Posterior vena cava (tissue), 2 donors: ENCODE data around the gene OR5M8. TPM values are rescaled to one million over a fixed set of nuclear protein-coding genes. Genes with fewer than 3 reads are reported as not detected.

Source experiments
- DNase-seq: peaks from one replicate; pipeline ENCODE4 v3.0.0-alpha.2; 2020; ENCODE audit warnings: low spot score
- intact Hi-C, 2 donors: fragments of 100-400 bp; cut with DNase I; formaldehyde crosslinking; loops; one replicate each; pipeline versions ENCODE4 v1.14.1 to v1.14.2; 2022 to 2023
- long read RNA-seq, 2 donors: library from polyadenylated mRNA; unstranded; transcript quantifications; one replicate each; pipeline ENCODE4 v2.0.0, GENCODE V29; 2020 to 2021
- total RNA-seq, 2 donors: library from RNA; stranded (reverse); fragmentation: NEBNext Ultra II Directional; extraction: Animal tissue kit (Norgen Biotek cat#: 25700); gene quantifications; one replicate each; pipeline ENCODE4 v1.2.1, GENCODE V29; 2021
- donor health status: DM: yes; HTN: yes; CAD: no.
- donor health status: DM: yes; HTN: yes; CAD: no.

OR5M8 gene
- total RNA-seq = not detected
- long read RNA-seq, donor 1 = 0 reads
- long read RNA-seq, donor 2 = 0 reads

DNA sequence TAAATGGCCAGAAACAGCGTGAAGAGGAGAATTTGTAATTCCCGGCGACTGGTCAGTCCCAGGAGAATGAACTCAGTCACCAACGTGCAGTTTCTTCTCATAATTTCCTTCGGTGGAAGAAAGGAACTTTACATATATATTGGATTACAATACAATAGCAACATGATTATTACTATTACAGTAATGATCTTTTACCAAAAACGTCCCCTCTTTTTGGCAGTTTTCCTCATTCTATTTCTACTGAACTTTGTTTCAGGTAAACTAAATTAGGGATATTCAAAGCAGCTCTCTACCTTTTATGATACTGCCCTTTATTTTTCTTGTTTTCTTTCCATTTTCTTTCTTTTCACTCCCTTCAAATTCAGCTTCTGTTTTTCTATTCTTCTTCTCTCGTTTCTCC lies at the start of gene OR5M8:
Gene OR5M8 (minus strand): TSS at position 101 of the 400 bp plus-strand sequence. CDS start 0 bp downstream, at position 101.
- intact Hi-C loops = no loop called here
- DNase-seq = no peak

DNA sequence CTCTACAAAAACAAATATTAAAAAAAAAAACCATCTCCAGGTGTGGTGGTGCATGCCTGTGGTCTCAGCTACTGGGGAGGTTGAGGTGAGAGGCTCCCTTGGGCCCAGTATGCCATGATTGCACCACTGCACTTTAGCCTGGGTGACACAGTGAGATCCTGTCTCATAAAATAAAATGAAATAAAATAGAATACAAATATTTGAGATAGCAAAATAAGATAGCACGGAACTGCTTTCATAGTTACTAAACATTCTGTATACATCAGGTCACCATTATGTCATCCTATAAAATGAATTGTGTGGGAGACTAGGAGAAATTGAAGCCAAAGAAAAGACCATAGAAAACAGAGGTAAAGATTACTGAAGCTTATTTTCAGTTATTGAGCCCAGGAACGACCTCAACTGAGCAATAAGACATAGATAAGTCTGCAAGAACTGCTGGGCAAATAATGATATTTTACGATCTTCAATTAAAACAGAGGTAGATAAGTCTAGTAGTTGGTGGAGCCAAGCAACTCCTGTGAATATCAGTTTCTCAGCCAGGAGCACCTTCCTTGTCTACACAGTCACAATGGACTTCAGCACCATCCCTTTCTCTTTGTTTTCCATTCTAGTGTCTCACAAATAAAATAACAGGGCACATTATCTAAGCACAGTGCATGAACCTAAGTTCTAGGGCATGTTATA lies 42.0 kb upstream of the OR5M8 start:
- intact Hi-C loops = no loop called here
- no peak for DNase-seq

DNA sequence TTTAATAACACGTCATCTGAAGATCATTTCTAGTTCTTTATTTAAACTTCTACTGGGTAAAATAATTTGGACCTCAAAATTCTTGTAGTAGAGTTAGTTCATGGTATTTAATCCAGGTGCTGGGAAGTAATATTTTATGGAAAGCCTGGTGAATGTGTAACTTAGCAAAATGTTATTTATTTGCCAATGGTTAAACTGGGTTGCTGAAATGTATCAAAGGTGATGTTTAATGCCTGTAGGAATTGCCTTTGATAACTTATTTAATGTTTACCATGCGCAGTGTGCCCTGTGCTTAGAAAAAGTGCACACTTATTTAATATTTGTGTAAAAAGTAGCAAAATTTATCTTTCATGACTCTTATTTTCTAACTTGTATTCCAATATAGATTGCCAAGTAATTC lies 40.7 kb upstream of the OR5M8 start:
- intact Hi-C loops = no loop called here
- no peak for DNase-seq

DNA sequence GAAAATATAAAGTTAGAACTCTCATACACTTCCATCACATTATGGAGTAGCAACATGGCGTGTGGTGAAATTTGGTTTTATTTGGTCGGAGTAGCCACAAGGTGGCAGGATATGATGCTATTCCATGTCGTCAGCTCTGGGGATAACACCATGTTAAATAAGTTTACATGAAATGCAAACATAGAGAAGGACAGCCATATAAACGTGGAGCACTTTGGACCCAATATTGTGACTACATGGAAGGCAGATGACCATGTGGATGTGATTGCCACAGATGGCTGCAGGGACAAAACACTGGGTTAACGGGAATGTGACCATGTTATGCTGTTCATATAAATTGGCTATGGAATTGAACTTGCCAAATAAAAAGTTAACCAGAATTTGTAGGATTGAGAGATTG lies 30.8 kb upstream of the OR5M8 start:
- peak; percentile 7 for DNase-seq
- intact Hi-C loops = no loop called here

DNA sequence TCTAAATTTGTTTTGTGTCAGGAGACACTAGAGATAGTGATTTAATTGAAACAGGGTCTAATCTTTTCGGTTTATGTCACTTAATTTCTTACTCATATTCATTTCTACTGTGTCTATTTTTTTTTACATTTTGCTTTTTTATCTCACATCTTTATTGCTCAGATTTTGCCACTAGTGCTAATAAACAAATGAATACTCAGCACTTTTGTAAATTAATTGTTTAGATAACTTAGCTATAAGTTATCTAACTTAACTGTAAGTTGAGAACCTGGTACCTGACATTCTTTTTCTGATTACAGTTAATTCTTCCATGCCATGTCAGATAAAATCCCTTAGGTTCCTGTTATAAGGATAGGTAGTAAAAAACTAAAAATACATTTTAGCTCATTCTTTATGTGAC lies 22.1 kb upstream of the OR5M8 start:
- intact Hi-C loops = no loop called here

DNA sequence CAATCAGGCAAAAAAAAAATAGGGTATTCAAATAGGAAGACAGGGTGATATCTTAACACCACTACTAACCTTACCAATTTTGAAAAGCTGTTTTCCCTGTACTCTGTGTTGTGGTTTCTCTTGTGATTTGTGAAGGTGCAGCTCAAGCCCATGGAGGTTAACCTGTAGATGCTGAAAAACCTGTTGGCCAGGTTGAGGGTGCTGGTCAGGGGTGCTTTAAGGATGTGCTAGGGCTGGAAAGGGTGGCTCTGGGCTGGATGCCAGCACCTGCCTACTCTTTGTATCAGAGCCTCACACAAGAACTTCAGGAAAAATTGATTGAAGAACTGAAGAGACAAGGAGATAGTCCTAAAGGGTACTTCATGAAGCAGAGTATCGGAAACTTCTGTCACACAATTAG lies 18.3 kb upstream of the OR5M8 start:
- no peak for DNase-seq
- intact Hi-C loops = no loop called here

More for the DNA sequence above, 22.1 kb upstream of the OR5M8 start:
- DNase-seq = no peak

DNA sequence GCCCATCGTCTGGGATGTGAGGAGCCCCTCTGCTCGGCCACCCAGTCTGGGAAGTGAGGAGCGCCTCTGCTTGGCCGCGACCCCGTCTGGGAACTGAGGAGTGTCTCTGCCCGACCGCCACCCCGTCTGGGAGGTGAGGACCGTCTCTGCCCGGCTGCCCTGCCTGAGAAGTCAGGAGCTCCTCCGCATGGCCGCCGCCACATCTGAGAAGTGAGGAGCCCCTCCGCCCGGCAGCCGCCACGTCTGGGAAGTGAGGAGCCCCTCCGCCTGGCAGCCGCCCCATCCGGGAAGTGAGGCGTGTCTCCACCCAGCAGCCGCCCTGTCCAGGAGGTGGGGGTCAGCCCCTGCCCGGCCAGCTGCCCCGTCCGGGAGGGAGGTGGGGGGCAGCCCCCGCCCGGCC lies 5.8 kb upstream of the OR5M8 start:
- intact Hi-C loops = no loop called here

DNA sequence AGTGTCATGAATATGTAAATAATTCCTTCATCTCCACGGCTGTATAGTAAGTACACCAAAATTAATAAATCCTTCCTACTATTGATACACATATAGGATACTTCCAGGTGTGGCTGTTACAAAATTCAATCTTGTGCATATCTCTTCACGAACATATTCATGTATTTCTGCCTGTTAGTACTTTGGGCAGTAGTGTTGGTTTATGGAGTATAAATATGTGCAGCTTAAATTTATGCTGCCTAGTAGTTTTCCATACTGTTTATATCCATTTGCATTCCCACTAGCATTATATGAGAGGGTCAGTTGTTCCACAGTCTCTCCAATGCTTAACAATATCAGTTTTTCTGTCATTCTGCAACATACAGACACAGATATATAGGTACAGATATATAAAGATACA lies 3.9 kb upstream of the OR5M8 start:
- intact Hi-C loops = no loop called here
- no peak for DNase-seq

More for the DNA sequence above, 5.8 kb upstream of the OR5M8 start:
- DNase-seq = peak; percentile 76

DNA sequence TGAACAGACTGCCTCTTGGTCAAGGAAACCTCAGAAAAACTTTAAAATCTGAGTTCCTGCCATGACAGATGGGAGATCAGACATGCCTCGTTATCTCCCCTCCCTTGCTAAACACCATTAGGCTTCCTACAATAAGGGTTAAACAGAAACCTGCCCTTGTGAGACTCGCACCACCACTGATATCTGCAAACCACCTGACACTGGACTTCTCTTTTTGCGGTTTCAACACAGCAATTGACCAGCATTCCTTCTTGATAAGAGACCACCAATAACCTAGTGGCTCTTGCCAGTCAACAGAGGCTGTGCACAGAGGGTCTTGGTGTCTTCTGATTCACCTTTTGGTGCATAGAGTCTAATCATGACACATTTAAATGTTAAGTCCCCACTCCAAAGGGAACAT lies 4.4 kb downstream of the OR5M8 start:
- DNase-seq = no peak

DNA sequence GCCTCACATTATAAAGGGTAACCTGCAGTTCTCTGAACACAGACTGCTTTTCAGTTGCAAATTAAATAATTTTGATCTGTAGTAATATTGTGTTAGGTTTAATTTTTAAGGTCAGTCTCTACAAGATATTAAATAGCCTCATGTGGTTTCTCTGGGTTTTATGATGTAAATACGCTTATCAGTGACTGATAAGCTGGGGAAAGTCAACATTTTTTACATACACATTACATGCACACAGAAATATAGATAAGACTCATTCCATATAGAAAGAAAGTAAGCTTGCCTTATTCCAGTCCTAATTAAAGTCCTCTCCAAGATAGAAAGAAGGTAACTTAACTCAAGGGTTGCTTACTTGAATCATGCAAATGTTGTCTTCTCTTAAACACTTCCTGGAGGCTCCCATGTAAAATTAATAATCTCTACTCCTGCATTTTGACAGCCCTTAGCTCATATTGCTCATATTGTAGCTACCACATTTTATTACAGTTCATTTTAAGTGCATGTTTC lies 16.4 kb downstream of the OR5M8 start:
- no peak for DNase-seq
- intact Hi-C loops = no loop called here

More for the DNA sequence above, 4.4 kb downstream of the OR5M8 start:
- intact Hi-C loops = no loop called here

DNA sequence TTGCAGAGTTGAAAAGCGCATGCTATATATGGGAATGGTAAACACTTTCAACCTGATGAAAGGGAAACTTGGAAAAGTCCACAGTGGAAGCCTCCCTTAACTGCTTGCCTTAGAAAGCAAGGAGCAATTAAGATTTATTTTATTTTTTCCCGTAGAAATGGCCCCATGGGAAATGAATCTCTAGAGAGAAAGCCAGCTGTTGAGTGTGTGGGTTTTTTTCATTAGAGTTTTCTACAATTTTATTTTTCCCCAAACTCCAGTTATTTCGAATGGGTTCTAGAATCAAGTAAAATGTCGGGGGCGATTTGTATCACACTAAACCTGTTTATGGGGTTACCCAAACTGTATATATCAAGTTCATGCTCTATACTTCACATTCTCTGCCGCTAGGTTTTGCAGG lies 17.9 kb downstream of the OR5M8 start, which contains the start of gene OR5M3:
Gene OR5M3 (minus strand): TSS at position 101 of the 400 bp plus-strand sequence. CDS start 2,855 bp downstream, outside the sequence.
- no peak for DNase-seq
- intact Hi-C loops = no loop called here

DNA sequence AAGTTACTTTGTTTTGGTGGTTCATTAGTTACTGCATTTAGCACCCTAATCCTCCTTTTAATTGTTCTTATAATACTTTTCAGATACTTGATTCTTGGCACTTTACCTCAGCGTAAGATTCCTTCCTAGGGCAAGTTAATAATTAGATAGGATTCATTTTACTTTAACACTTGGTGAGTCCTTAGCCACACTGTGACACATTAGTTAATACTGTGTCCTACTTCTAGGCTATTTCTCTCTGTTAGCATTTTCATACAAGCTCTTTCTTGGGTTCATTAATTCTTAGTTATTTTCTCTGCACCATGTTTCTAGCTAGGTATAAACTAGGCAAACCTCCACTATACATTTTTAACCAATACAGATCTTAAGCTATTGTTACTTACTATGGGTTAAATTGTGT lies 34.1 kb downstream of the OR5M8 start:
- no peak for DNase-seq
- intact Hi-C loops = no loop called here

DNA sequence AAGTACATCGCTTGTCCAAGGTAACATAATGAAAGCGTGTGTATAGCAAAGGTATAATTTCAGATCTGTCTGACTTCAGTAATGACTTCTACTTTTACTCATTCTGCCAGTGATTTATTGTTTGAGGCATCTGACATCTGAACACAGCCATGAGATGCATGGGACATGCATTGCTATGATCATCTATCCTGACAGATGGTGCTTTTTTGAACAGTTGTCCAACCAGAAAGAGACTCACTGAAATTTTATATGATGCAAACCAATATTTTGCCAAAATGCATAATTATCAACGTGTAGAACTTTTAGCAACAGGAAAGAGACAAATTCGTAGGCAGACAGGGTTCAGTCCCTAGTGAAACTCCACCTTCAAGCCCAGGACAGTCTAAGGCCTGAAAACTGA lies 37.6 kb downstream of the OR5M8 start:
- intact Hi-C loops = no loop called here
- DNase-seq = no peak

Other genes starting within 250 kb of the OR5M8 start
- gene OR5T3, start 239.1 kb downstream of the OR5M8 start, total RNA-seq = not detected
- gene OR5T1, start 217.2 kb downstream of the OR5M8 start, total RNA-seq = not detected
- gene OR8H1, start 199.1 kb downstream of the OR5M8 start, total RNA-seq = not detected
- not detected for gene OR8K3, start 176.2 kb downstream of the OR5M8 start, total RNA-seq
- not detected for gene OR8K1, start 145.3 kb downstream of the OR5M8 start, total RNA-seq
- gene OR8J1, start 137.1 kb downstream of the OR5M8 start, total RNA-seq = not detected
- not detected for gene OR8U1, start 115.7 kb downstream of the OR5M8 start, total RNA-seq
- gene OR5AL1, start 78.7 kb downstream of the OR5M8 start, total RNA-seq = not detected
- not detected for gene OR5M3, start 18.0 kb downstream of the OR5M8 start, total RNA-seq
- not detected for gene OR5M11, start 51.9 kb upstream of the OR5M8 start, total RNA-seq
- not detected for gene OR5M10, start 86.4 kb upstream of the OR5M8 start, total RNA-seq
- not detected for gene OR5M1, start 123.5 kb upstream of the OR5M8 start, total RNA-seq
- gene OR5AP2, start 151.1 kb upstream of the OR5M8 start, total RNA-seq = not detected
- gene OR5AR1, start 172.3 kb upstream of the OR5M8 start, total RNA-seq = not detected
- not detected for gene OR9G1, start 207.7 kb upstream of the OR5M8 start, total RNA-seq